Neural cell (in vitro differentiated cells): ENCODE measurements around the gene NPAS4. TPM values are rescaled to one million over a fixed set of nuclear protein-coding genes. Genes with fewer than 3 reads are reported as not detected.

ENCODE experiments used
- H2AFZ ChIP-seq: fragments of 200-600, 300-800 bp; sonication (generic), shearing (Covaris generic); 2 replicates; pipeline ENCODE4 v1.6.0; 2014; ENCODE audit warnings: low read depth, mild to moderate bottlenecking, antibody characterized with exemption, low read length, moderate library complexity
- H3F3A ChIP-seq: fragments of 200-600 bp; shearing (Covaris generic); 2 replicates; pipeline ENCODE4 v1.6.1; 2016; ENCODE audit warnings: mild to moderate bottlenecking, moderate library complexity, mixed read lengths, antibody characterized with exemption, low read length; ENCODE audit not compliant: insufficient read depth, poor library complexity, severe bottlenecking
- H3K27ac ChIP-seq: fragments of 200-600, 300-800 bp; sonication (generic), shearing (Covaris generic); 2 replicates; pipeline ENCODE4 v1.5.1; 2014; ENCODE audit warnings: mild to moderate bottlenecking, low read length, moderate library complexity
- H3K27me3 ChIP-seq: fragments of 300-800, 200-600 bp; sonication (generic), shearing (Covaris generic); 2 replicates; pipeline ENCODE4 v1.6.0; 2014; ENCODE audit warnings: mild to moderate bottlenecking, low read depth, low read length, moderate library complexity; ENCODE audit not compliant: insufficient read depth
- H3K36me3 ChIP-seq: fragments of 300-800, 200-600 bp; sonication (generic), shearing (Covaris generic); 2 replicates; pipeline ENCODE4 v1.5.1; 2014; ENCODE audit warnings: mild to moderate bottlenecking, antibody characterized with exemption, low read length, moderate library complexity; ENCODE audit not compliant: insufficient read depth
- H3K4me2 ChIP-seq: fragments of 300-800, 200-600 bp; sonication (generic), shearing (Covaris generic); 2 replicates; pipeline ENCODE4 v1.6.0; 2014; ENCODE audit warnings: mild to moderate bottlenecking, low read length
- H3K4me3 ChIP-seq: fragments of 300-800, 200-600 bp; sonication (generic), shearing (Covaris generic); 2 replicates; pipeline ENCODE4 v1.5.1; 2014; ENCODE audit warnings: mild to moderate bottlenecking, low read length, moderate library complexity
- H3K79me2 ChIP-seq: fragments of 200-600 bp; shearing (Covaris generic); replicated peaks from 2 replicates; pipeline ENCODE4 v1.6.0; 2014; ENCODE audit warnings: mild to moderate bottlenecking, low read length, moderate library complexity; ENCODE audit not compliant: insufficient read depth
- H3K9ac ChIP-seq: fragments of 300-800, 200-600 bp; sonication (generic), shearing (Covaris generic); 2 replicates; pipeline ENCODE4 v1.6.1; 2016; ENCODE audit warnings: mild to moderate bottlenecking, low read length, mixed read lengths
- H3K9me2 ChIP-seq: fragments of 200-600 bp; shearing (Covaris generic); 2 replicates; pipeline ENCODE4 v1.6.1; 2016; ENCODE audit warnings: mild to moderate bottlenecking, low read length, mixed read lengths; ENCODE audit not compliant: insufficient read depth
- H3K9me3 ChIP-seq: fragments of 200-600, 300-800 bp; sonication (generic), shearing (Covaris generic); 2 replicates; pipeline ENCODE4 v1.6.1; 2016; ENCODE audit warnings: mild to moderate bottlenecking, mixed run types, low read length, moderate library complexity, mixed read lengths
- H4K20me1 ChIP-seq: fragments of 200-600 bp; shearing (Covaris generic); 2 replicates; pipeline ENCODE4 v1.6.1; 2016; ENCODE audit warnings: mild to moderate bottlenecking, mixed run types; ENCODE audit not compliant: insufficient read depth
- CTCF ChIP-seq: fragments of 450-650 bp; IDR thresholded peaks from 2 replicates; pipeline ENCODE4 v1.5.1; 2014; ENCODE audit warnings: antibody characterized with exemption, mild to moderate bottlenecking, moderate library complexity; ENCODE audit not compliant: poor library complexity, severe bottlenecking
- EP300 ChIP-seq: fragments of 450-650 bp; conservative IDR thresholded peaks from 2 replicates; pipeline ENCODE4 v1.6.1; 2014; ENCODE audit warnings: antibody characterized with exemption, mild to moderate bottlenecking, moderate library complexity; ENCODE audit not compliant: poor library complexity, severe bottlenecking
- EZH2 ChIP-seq: fragments of 200-600, 300-800 bp; shearing (Covaris generic), sonication (generic); IDR thresholded peaks from 2 replicates; pipeline ENCODE4 v1.6.1; 2014; ENCODE audit warnings: antibody characterized with exemption, low read length, borderline replicate concordance, mild to moderate bottlenecking; ENCODE audit not compliant: insufficient read depth, poor library complexity, severe bottlenecking
- MXI1 ChIP-seq: fragments of 450-650 bp; conservative IDR thresholded peaks from 2 replicates; pipeline ENCODE4 v1.6.1; 2014; ENCODE audit warnings: antibody characterized with exemption, mild to moderate bottlenecking; ENCODE audit not compliant: poor library complexity, severe bottlenecking
- POLR2AphosphoS5 ChIP-seq: IDR thresholded peaks from 2 replicates; pipeline ENCODE4 v1.6.1; 2012
- RAD21 ChIP-seq: fragments of 450-650 bp; conservative IDR thresholded peaks from 2 replicates; pipeline ENCODE4 v1.6.1; 2014; ENCODE audit warnings: antibody characterized with exemption, mild to moderate bottlenecking, moderate library complexity
- REST ChIP-seq: IDR thresholded peaks from 2 replicates; pipeline ENCODE4 v1.6.1; 2012; ENCODE audit warnings: borderline replicate concordance
- SMC3 ChIP-seq: fragments of 450-650 bp; conservative IDR thresholded peaks from 2 replicates; pipeline ENCODE4 v1.6.1; 2014; ENCODE audit warnings: antibody characterized with exemption, mild to moderate bottlenecking, moderate library complexity; ENCODE audit not compliant: poor library complexity
- TAF1 ChIP-seq: IDR thresholded peaks from 2 replicates; pipeline ENCODE4 v1.6.1; 2012; ENCODE audit warnings: low read depth
- polyA plus RNA-seq: library from polyadenylated mRNA; depleted of rRNA; stranded (reverse); fragments of >200 nt; gene quantifications from 2 replicates; pipeline ENCODE4 v1.2.3, GENCODE V29; 2014

NPAS4 gene
- polyA plus RNA-seq, 1 donor from 2014 or later = 6.7 TPM

GRCh38 chr11:66391322-66391721, 29.5 kb upstream of the NPAS4 start:
- Histone ChIP-seq H3K27ac (no peak overlapping the region), H3K4me2 (no peak overlapping the region), H3K36me3 (no peaks in the 10 kb centered on the region), H3K9me3 (no peaks in the 10 kb centered on the region), H3K9me2 (no peaks in the 10 kb centered on the region), H3K79me2 (no peaks in the 10 kb centered on the region), H2AFZ (no peak overlapping the region), H3F3A (no peaks in the 10 kb centered on the region), H3K27me3 (peaks cover 4% of the 10 kb centered on the region), H3K4me3 (no peak overlapping the region), H3K9ac (no peak overlapping the region), H4K20me1 (no peaks in the 10 kb centered on the region)
- no peak for TF ChIP-seq EP300
- no peak for TF ChIP-seq CTCF
- TF ChIP-seq SMC3 = no peak
- TF ChIP-seq EZH2 = no peak
- no peak for TF ChIP-seq REST
- TF ChIP-seq TAF1 = no peak
- TF ChIP-seq RAD21 = no peak
- TF ChIP-seq MXI1 = no peak
- no peak for TF ChIP-seq POLR2AphosphoS5

GRCh38 chr11:66393954-66394353, 26.9 kb upstream of the NPAS4 start:
- Histone ChIP-seq H3K79me2 (no peaks in the 10 kb centered on the region), H3K36me3 (no peaks in the 10 kb centered on the region), H3K27me3 (no peaks in the 10 kb centered on the region), H3K4me2 (no peak overlapping the region), H3K27ac (no peak overlapping the region), H3K9ac (no peak overlapping the region), H3K9me2 (no peaks in the 10 kb centered on the region), H4K20me1 (no peaks in the 10 kb centered on the region), H3K9me3 (no peaks in the 10 kb centered on the region), H3K4me3 (no peak overlapping the region), H3F3A (no peaks in the 10 kb centered on the region), H2AFZ (no peak overlapping the region)
- no peak for TF ChIP-seq REST
- no peak for TF ChIP-seq RAD21
- no peak for TF ChIP-seq EP300
- no peak for TF ChIP-seq CTCF
- TF ChIP-seq POLR2AphosphoS5 = no peak
- no peak for TF ChIP-seq EZH2
- no peak for TF ChIP-seq SMC3
